Caco-2 (cell line): ENCODE measurements around the gene COPS6. TPM values are rescaled to one million over a fixed set of nuclear protein-coding genes. Genes with fewer than 3 reads are reported as not detected.

Source experiments
- BruUV-seq: library from RNA; stranded (reverse); fragments of 400-500 nt; replicated peaks from 2 replicates; lab custom pipeline; 2021; lab: Mats Ljungman, UMichigan
- CTCF ChIA-PET: fragments of 300-600 bp; sonication (Branson Sonifier 250); formaldehyde crosslinking; loops from one replicate; lab custom pipeline; 2022; ENCODE audit warnings: antibody characterized with exemption; lab: Charles Lee
- POLR2A ChIA-PET: fragments of 300-600 bp; sonication (Branson Sonifier 250); formaldehyde crosslinking; loops from one replicate; lab custom pipeline; 2022; ENCODE audit warnings: antibody characterized with exemption; lab: Charles Lee
- DNase-seq, 2 experiments: peaks; one replicate each; pipeline versions ENCODE4 v3.0.0 to v3.0.0-alpha.2; 2020 to 2022
- H3K27me3 ChIP-seq: replicated peaks from 2 replicates; pipeline ENCODE4 v1.6.0; 2011; ENCODE audit warnings: low read length; ENCODE audit not compliant: control insufficient read depth, insufficient read depth
- H3K36me3 ChIP-seq: 2 replicates; pipeline ENCODE4 v1.5.1; 2011; ENCODE audit warnings: low read length; ENCODE audit not compliant: control insufficient read depth, insufficient read depth
- H3K4me1 ChIP-seq: fragments of 250-450 bp; sonication (Bioruptor Pico); 2 replicates; pipeline ENCODE4 v1.5.1; 2020; ENCODE audit warnings: mild to moderate bottlenecking
- H3K4me3 ChIP-seq: 2 replicates; pipeline ENCODE4 v1.5.1; 2011; ENCODE audit warnings: low read depth, mild to moderate bottlenecking, control low read depth, low read length
- H3K9me3 ChIP-seq: fragments of 250-450 bp; sonication (Bioruptor Pico); 2 replicates; pipeline ENCODE4 v1.5.1; 2020; ENCODE audit warnings: mild to moderate bottlenecking, moderate library complexity
- H3K27ac Mint-ChIP-seq: one replicate; pipeline ENCODE4 v1.8.0; 2022; ENCODE audit warnings: mixed read lengths; ENCODE audit not compliant: unreplicated experiment
- H3K27me3 Mint-ChIP-seq: one replicate; pipeline ENCODE4 v1.8.0; 2022; ENCODE audit warnings: mixed read lengths; ENCODE audit not compliant: insufficient read depth, unreplicated experiment
- H3K36me3 Mint-ChIP-seq: one replicate; pipeline ENCODE4 v1.8.0; 2022; ENCODE audit warnings: mild to moderate bottlenecking, mixed read lengths; ENCODE audit not compliant: insufficient read depth, unreplicated experiment
- H3K4me1 Mint-ChIP-seq: one replicate; pipeline ENCODE4 v1.8.0; 2022; ENCODE audit warnings: low read depth, mixed read lengths; ENCODE audit not compliant: unreplicated experiment
- H3K4me3 Mint-ChIP-seq: one replicate; pipeline ENCODE4 v1.8.0; 2022; ENCODE audit warnings: mild to moderate bottlenecking, moderate library complexity, mixed read lengths; ENCODE audit not compliant: unreplicated experiment
- H3K9me3 Mint-ChIP-seq: one replicate; pipeline ENCODE4 v1.8.0; 2022; ENCODE audit warnings: mixed read lengths; ENCODE audit not compliant: unreplicated experiment
- intact Hi-C: fragments of 100-400 bp; cut with micrococcal nuclease; formaldehyde crosslinking; loops from one replicate; pipeline ENCODE4 v1.10.0; 2022; ENCODE audit not compliant: unreplicated experiment
- total RNA-seq: library from RNA; stranded (reverse); gene quantifications from 2 replicates; pipeline ENCODE4 v1.2.3, GENCODE V29; 2022
- TF ChIP-seq, protein P1 (sequence below), 2 experiments: fragments of 200-600 bp in 1 of 2; IDR thresholded peaks; 1 replicate in 1 of 2; 2 replicates in 1 of 2; pipeline versions ENCODE4 v1.5.1 to v1.8.0; 2011 to 2022; ENCODE audit warnings: antibody characterized with exemption in 1 of 2, control low read depth in 1 of 2, inconsistent platforms in 1 of 2, low read depth in 1 of 2, low read length in 1 of 2, mild to moderate bottlenecking in 1 of 2, moderate library complexity in 1 of 2; ENCODE audit not compliant: insufficient read depth in 1 of 2, severe bottlenecking in 1 of 2, unreplicated experiment in 1 of 2

Gene COPS6
- total RNA-seq, 1 experiment from 2014 or later = 142 TPM

- DNase-seq = no peak
- no TSS peak for BruUV-seq
- H3K4me1 ChIP-seq = 0 out of 2 replicates have a peak, but pooled peaks cover 7% of the 10 kb centered on the region
- TF ChIP-seq, protein P1, sequence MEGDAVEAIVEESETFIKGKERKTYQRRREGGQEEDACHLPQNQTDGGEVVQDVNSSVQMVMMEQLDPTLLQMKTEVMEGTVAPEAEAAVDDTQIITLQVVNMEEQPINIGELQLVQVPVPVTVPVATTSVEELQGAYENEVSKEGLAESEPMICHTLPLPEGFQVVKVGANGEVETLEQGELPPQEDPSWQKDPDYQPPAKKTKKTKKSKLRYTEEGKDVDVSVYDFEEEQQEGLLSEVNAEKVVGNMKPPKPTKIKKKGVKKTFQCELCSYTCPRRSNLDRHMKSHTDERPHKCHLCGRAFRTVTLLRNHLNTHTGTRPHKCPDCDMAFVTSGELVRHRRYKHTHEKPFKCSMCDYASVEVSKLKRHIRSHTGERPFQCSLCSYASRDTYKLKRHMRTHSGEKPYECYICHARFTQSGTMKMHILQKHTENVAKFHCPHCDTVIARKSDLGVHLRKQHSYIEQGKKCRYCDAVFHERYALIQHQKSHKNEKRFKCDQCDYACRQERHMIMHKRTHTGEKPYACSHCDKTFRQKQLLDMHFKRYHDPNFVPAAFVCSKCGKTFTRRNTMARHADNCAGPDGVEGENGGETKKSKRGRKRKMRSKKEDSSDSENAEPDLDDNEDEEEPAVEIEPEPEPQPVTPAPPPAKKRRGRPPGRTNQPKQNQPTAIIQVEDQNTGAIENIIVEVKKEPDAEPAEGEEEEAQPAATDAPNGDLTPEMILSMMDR (IDR thresholded peaks at IDR 0.05; ENCODE audit: insufficient read depth in 1 of 2, low read depth in 1 of 2, low read length in 1 of 2, severe bottlenecking in 1 of 2, unreplicated experiment in 1 of 2) = no peak
- Mint-ChIP-seq H3K27me3 (no peaks in the 10 kb centered on the region), H3K27ac (peak overlapping the region; percentile 71), H3K4me1 (peaks cover 8% of the 10 kb centered on the region), H3K9me3 (no peaks in the 10 kb centered on the region), H3K4me3 (peak overlapping the region; percentile 88), H3K36me3 (peaks cover 60% of the 10 kb centered on the region)
- intact Hi-C loops = no loop called here
- H3K9me3 ChIP-seq = no peaks in the 10 kb centered on the region
- ChIA-PET CTCF (interaction anchor here (0.6 to 0.7 kb wide), 2 partner anchors 11 to 96 kb away, joined by 4 read pairs; no protein-coding TSS in a partner anchor), POLR2A (no interaction called here)
- H3K4me3 ChIP-seq = peak overlapping the region; percentile 76
- no peaks in the 10 kb centered on the region for H3K27me3 ChIP-seq
- peaks cover 2% of the 10 kb centered on the region; the same call in 1 of the 2 replicates for H3K36me3 ChIP-seq
Observed at GRCh38 chr7:100089458-100090196, 858 bp downstream of the COPS6 start.

DNA sequence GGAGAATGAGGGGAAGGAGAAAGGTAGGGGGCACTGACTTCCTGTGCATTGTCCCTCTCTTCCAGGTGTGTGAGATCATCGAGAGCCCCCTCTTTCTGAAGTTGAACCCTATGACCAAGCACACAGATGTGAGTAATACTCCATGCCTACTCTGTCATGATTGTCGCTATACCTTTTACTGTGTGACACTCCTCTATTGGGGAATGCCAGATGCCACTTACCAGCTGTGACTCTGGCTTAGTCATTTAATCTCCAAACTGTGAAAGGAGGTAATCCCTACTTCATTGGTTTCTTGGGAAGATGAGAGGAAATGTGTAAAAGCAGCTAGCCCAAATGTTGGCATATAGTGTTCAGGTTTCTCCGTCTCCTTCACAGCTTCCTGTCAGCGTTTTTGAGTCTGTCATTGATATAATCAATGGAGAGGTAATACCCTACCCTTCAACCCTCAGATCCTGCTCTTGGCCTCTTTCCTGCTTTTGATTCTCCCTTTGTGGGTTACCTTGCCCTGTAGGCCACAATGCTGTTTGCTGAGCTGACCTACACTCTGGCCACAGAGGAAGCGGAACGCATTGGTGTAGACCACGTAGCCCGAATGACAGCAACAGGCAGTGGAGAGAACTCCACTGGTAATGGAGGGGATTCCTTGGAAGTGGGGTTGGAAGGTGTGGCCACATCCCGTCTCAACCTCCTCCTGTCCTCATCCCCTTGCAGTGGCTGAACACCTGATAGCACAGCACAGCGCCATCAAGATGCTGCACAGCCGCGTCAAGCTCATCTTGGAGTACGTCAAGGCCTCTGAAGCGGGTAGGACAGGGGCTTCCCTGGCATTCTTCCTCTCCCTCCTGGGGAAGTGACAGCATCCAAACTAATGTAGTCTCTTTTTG is 2.0 kb downstream of the COPS6 start:
- no peak overlapping the region for H3K4me3 ChIP-seq
- peaks cover 4% of the 10 kb centered on the region for H3K36me3 ChIP-seq
- DNase-seq = no peak
- Mint-ChIP-seq H3K4me1 (peaks cover 8% of the 10 kb centered on the region), H3K27ac (peak overlapping the region; percentile 45), H3K4me3 (peak overlapping the region; percentile 60), H3K9me3 (no peaks in the 10 kb centered on the region), H3K36me3 (peaks cover 71% of the 10 kb centered on the region), H3K27me3 (no peaks in the 10 kb centered on the region)
- intact Hi-C loops = no loop called here
- TF ChIP-seq, protein P1 (IDR thresholded peaks at IDR 0.05; ENCODE audit: insufficient read depth in 1 of 2, low read depth in 1 of 2, low read length in 1 of 2, severe bottlenecking in 1 of 2, unreplicated experiment in 1 of 2) = no peak
- ChIA-PET POLR2A (no interaction called here), CTCF (no interaction called here)
- H3K27me3 ChIP-seq = no peaks in the 10 kb centered on the region
- H3K9me3 ChIP-seq = no peaks in the 10 kb centered on the region
- BruUV-seq = TSS peak; percentile 81
- H3K4me1 ChIP-seq = 0 out of 2 replicates have a peak, but pooled peaks cover 7% of the 10 kb centered on the region
